B cell (primary cell): ENCODE data around the gene NBAS.

Experiments
- EZH2 ChIP-seq: IDR thresholded peaks from 2 replicates; pipeline ENCODE4 v1.6.1; 2012; ENCODE audit warnings: borderline replicate concordance, low read depth, mild to moderate bottlenecking, moderate library complexity, low read length; ENCODE audit not compliant: insufficient read depth, poor library complexity, severe bottlenecking
- TF ChIP-seq, protein P1 (sequence below): fragments of 200-600 bp; IDR thresholded peaks from one replicate; pipeline ENCODE4 v1.8.0; 2022; ENCODE audit warnings: antibody characterized with exemption, mild to moderate bottlenecking

DNA sequence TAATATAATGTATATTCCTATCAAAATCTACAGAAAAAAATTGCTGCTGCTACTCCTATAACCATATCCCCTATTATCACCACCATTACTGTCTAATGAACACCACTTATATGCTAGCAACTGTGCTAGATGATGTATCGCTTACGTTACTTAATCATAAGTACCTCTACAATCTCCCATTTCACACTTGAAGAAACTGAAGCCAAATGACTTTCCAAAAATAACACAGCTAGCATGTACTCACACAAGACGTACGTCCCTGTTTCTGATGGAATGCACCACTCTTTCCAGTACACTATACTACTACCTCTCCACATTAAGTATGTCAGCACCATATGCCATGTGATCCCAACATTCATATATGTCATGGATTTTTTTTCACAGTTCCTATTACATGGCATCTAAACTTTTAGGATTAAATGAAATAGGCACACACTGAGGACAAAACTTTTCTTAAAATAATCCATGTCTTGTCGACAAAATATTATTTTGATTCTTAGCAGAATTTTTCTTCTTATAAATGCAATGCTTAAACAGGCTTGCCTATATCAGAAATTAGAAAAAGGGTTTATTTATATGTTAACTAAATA lies 112.8 kb downstream of the NBAS start:
- TF ChIP-seq, protein P1, sequence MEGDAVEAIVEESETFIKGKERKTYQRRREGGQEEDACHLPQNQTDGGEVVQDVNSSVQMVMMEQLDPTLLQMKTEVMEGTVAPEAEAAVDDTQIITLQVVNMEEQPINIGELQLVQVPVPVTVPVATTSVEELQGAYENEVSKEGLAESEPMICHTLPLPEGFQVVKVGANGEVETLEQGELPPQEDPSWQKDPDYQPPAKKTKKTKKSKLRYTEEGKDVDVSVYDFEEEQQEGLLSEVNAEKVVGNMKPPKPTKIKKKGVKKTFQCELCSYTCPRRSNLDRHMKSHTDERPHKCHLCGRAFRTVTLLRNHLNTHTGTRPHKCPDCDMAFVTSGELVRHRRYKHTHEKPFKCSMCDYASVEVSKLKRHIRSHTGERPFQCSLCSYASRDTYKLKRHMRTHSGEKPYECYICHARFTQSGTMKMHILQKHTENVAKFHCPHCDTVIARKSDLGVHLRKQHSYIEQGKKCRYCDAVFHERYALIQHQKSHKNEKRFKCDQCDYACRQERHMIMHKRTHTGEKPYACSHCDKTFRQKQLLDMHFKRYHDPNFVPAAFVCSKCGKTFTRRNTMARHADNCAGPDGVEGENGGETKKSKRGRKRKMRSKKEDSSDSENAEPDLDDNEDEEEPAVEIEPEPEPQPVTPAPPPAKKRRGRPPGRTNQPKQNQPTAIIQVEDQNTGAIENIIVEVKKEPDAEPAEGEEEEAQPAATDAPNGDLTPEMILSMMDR: no peak
- no peak for TF ChIP-seq EZH2
